ENCODE results near the gene TRIP12.
"Not testable (repeated sequence)": the region's sequence is repeated elsewhere in the genome, so short reads cannot be mapped to it uniquely, and the experiment has no call there.

TRIP12 gene

DNA sequence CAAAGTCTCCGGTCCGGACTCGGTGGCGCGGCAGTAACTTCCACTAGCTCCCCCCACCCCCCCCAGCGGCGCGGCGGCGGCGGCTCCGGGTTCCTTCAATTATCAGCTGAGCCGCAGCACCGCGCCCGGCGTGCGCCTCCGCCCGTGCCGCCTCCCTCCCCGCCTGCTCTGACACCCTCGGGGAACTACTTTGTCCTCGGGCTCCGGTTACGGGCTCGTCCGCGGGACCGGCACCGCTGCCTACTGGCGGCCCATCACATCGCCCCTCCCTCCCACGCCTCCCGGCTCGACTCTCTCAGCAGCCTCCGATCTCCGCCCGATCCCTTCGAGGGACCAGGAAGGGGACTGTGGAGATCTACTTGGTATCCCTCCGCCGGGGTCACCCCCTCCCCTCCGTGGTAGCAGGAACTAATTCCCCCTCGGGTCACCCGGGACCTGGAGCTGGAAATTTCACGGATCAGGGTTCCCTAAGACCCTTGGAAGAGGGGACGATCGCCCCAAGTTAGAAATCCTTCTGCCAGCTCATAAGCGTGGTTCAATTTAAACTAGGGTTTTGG is at the start of gene TRIP12:
TRIP12 (minus strand) TSS at position 118 of the 557 bp plus-strand sequence. CDS start 41,930 bp downstream, outside the sequence.
- peak; percentile 62 for DNase-seq

DNA sequence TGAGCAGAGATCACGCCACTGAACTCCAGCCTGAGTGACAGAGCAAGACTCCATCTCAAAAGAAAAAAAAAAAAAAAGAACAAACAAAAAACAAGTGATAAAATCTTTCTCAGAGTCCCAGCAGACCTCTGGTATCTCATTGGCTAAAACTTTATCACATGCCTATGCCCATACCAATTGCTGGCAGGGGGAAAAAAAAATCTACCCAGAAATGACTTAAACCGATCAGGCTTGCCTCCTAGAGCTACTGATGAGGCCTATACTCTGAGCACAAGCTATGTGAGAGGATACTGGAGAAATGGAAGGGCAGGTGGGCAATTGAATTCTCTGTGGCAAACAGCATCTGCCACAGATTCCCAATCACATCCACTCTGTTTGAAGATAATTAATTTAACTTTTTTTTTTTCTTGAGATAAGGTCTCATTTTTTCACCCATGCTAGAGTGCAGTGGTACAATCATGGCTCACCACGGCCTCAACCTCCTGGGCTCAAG is 49.5 kb upstream of the TRIP12 start:
- DNase-seq, result no peak

DNA sequence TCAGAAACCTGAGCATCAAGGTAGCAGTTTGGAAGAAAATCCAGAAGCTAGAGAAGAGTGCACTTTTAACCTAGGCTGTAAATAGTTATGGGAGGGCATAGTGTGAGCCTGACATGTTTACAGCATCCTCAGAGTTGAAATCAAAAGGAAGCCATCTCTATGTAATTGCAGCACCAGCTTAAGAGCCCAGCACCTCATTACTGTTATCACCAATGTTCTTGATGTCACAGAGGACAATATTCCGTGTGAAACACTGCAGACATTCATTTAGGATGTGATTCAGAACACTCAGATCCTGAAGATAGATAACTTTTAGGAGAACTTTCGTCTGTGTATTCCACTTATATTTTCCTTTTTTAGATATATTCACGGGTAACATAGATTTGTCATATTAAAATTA is 48.6 kb upstream of the TRIP12 start:
- no peak for DNase-seq

DNA sequence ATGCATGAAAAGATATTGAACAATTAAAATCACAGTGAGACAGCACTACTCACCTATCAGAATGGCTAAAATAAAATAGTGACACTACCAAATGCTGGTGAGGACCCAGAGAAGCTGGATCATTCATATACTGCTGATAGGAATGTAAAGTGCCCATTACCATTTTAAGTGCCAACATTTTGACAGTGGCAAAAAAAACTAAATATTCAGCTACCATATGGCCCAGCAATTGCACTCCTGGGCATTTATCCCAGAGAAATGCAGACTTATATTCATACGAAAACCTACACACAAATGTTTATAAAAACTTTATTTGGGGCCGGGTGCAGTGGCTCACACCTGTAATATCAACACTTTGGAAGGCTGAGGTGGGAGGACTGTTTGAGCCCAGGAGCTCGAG is 48.1 kb upstream of the TRIP12 start:
- no peak for DNase-seq

DNA sequence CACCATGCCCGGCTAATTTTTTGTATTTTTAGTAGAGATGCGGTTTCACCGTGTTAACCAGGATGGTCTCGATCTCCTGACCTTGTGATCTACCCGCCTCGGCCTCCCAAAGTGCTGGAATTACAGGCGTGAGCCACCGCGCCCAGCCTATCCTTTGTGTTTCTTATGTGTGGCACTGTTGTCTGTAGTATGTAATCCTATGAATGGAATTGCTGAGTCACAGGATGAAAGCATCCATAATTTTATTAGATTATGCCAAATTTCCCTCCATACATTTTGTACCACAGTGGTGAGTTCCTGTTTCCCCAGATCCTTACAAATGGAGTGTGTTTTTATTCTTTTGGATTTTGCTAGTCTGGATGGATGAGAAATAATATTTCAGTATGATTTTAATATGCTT is 41.8 kb upstream of the TRIP12 start:
- not testable (repeated sequence) for DNase-seq

DNA sequence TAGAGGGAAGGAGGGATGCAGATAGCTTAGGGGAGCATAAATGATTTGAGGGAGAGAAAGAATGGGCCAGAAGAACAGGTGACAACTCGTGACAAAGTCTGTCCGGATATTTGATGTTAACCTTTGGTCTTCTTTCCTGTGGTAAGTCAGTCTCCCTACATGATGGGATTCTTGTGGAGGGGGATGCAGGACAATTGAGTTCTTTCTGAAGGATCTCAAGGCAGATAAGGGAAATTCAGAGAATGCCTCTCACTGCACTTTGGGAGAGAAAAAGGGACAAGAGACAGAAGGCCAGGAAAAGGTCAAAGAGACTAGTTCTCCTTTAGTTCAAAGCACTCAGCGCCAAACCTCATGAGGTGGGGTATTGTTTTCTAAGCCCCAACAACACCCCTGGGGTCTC is 34.7 kb upstream of the TRIP12 start:
- DNase-seq, result no peak

DNA sequence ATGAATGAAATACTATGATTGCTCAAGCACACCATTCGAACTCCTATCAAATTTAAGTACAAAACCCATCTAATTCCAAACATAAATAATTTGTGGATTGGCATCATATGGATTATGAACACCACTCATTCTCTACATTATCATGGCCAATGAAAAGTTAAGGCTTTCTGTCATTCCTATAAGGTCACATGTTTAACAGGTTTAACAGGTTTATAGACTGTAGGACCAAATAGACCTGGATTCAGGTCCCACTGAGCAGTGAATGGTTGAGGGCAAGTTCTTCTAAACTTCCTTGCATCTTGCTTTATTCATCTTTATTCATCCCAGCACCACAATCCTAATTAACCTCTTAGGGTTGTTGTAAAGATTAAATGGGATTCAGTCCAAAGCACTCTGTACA is 33.9 kb upstream of the TRIP12 start:
- DNase-seq, result no peak

DNA sequence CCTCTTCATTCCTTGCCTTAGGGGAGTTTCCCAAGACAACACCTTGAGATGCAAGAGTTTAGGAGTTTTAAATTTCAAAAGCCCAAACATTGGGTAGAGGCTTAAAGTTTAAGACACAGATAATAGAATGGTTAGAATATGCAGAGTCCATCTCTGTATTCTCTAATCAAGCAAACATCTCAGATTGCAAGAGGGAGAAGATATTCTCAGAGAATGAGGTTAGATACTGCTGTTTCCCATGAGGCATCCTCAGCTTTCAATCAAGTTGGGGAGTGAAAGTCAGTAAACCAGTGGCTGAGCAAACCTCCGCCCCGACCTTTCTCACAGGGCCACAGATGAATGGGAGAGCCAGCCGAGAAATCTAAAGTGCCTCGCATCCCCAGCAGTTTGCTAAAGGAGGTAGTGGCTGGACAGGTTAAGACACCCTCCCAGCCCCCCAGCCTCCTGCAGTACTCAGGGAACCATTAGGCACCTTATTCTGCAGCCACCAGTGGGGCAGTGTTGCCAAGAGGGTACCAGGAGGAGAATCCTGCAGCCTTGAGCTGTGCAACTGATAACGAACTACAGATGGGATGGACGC is 30.5 kb upstream of the TRIP12 start:
- DNase-seq, result no peak

DNA sequence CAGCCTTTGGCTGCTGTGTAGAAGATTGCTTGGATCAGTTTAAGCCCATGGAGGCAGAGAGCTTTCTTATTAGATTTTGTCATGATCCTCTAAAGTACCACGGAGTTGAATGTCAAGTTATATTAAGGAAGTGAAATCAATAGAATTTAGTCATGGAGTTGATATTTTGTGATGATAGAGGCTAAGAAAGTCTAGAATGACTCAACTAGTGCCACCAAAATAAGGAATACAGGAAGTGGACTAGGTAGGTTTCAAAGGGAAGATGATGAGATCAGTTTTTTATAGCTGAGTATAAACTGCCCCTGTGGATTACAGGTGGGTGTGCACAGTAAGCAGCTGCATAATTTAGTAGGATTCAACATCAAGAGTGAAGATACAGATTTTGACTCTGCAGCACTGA is 25.7 kb upstream of the TRIP12 start:
- no peak for DNase-seq

DNA sequence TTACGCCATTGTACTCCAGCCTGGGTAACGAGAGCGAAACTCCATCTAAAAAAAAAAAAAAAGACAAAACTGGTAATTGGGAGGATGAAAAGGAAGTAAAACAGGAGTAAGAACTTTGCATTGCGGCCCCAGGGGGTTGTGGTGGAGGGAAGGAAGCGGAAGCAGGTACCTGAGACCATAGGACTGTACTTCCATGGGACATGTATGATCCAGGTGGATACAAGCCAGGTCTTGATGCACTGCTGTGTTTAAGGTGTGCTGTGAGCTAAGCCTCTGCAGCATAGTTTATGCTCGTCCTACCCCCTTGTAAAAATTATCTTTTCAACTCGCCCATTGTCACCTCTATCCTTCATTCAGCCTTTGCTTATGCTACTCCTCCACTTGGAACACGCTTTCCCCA is 24.2 kb upstream of the TRIP12 start:
- DNase-seq, result no peak

DNA sequence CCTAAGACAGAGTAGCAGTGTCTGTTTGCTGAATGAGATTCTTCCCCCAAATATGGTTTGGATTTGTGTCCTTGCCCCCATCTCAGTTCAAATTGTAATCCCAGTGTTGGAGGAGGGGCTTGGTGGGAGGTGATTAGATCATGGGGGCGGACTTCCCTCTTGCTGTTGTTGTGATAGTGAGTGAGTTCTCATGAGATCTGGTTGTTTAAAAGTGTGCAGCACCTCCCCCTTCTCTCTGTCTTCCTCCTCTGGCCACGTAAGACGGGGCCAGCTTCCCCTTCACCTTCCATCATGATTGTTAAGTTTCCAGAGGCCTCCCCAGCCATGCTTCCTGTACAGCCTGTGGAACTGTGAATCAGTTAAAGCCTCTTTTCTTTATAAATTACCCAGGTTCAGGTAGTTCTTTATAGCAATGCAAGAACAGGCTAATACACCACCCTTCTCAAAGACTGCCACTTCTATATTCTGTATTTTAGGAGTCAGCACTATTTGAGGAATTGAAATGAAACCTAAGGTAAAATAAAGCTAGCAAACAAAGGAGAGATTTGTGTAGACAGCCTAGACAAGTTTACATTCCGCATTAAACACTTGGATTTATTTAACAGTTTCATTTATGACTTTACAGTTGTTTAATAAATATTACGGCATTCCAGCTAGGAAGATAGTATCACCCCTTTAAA is 22.1 kb upstream of the TRIP12 start:
- no peak for DNase-seq

DNA sequence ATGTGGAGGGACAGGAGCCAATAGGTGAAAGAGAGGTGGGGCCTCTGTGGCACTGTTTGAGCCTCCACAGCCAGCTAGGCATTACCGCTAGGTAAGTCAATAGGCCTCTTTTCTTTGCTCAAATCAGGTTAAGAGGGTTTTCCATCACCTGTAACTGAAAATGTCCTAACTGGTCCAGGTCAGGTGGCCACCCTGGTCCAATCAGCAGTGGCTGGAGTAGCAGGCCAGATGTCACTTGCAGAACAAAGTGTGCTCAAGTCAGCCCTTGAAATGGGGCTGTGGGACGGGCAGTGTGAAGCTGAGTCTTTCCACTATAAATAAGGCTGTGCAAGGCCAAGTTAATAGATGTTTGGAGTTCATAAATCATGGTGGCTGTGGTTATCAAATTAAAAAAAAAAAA is 21.4 kb upstream of the TRIP12 start:
- no peak for DNase-seq

DNA sequence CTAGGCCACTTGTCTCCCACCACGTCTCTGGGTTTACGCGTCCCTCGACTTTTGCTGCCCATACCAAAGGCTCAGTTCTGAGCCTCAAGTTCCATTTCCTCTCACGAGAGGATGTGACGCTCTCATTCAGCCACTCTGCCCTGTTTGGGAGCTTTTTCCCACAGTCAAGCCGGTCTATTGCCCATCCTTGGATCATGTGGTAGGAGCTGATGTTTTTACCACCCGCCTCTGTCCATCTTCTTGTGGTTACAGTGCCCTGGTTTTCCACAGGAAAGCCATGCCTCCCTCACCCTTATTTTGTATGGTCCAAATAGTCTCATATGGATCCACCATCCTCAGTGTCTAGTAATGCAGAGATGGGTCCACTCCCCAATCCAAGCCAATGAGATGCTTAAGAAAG is 20.9 kb upstream of the TRIP12 start:
- no peak for DNase-seq

DNA sequence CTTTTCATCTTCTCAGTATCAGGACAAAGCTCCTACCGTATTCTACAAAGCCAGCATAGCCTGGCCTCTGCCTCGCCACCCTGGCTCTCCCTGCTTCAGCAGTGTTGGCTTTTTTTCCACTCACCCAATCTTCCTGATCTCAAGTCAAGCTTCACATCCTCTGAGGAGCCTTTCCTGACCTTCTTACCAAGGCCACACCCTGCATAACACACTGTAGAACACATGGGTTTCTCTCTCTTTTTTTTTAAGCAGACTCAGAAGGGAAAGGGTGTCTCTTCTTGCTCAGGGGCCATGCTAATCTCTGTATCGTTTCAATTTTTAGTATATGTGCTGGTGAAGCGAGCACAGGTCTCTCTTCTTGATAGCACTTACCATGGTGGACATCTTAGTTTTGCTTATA is 15.7 kb upstream of the TRIP12 start:
- no peak for DNase-seq

DNA sequence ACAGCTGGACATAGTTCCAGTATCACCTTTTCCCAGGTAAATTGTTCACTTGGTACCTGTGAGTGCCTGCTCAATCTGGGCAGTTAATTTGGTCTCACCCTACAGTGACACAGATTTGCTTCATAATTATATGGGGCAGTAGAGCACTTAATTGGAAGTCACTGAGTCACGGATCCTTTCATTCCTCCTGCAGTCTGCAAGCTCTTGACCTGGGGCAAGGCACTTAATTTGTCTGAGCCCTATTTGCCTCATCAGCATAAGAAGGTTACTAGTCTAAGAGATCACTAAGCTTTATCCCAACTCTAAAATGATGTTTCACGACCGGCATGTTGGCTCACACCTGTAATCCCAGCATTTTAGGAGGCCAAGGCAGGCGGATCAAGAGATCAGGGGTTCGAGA is 9.4 kb upstream of the TRIP12 start:
- DNase-seq, result no peak

DNA sequence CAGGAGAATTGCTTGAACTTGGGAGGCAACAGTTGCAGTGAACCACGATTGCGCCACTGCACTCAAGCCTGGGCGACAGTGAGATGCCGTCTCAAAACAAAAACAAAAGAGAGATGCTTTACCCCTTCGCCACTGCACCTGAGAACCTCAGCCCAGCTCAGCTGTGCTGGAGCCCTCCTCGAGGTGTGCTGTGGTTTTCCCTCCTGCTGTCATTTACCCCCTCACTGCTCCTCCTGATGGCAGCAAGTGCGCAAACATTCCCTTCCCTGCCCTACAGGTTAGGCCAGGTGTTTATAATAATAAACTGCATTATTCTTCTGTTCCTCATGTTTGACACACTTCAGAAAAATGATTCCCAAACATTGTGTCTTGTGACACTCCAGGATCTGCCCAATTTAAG is 8.8 kb upstream of the TRIP12 start:
- no peak for DNase-seq

DNA sequence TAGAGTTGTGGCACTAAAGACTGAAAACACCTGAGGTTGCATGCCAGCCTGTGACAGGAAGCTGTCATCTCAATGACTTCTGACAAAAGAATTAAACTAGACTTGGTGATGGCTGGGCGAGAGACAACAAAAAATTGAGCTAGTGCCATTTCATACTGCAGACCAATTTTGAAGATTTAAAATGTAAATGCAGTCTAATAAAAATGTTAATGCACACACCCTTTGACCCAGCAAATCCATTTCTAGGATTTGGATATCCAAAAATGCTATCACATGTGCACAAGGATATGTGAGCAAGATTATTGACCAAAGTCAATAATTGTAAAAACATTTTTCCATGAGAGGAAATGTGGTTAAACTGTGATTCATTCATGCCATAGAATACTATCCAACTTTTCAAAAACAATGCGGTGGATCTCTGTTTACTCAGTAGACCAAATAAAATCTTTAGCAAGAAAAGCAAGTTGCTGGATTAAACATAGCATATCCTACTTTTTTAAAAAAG is 6.1 kb upstream of the TRIP12 start:
- DNase-seq, result no peak

DNA sequence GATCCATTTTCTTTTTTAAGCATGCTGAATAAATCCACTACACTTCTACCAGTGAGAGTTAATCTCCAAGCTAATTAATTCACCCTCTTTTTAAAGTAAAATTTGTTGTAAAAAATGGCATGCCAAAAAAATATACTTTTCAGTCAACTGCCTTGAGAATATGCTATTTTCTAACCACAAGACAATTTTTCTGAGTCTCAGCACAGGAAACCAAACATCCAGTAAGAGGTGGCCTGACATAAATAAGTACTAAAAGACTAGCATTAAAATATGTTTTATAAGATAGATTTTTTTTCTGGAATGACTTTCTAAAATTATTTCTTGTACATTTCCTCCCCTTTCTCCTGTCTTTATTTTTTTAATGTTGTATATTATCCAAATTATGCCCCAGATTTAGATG is 3.4 kb upstream of the TRIP12 start:
- no peak for DNase-seq

DNA sequence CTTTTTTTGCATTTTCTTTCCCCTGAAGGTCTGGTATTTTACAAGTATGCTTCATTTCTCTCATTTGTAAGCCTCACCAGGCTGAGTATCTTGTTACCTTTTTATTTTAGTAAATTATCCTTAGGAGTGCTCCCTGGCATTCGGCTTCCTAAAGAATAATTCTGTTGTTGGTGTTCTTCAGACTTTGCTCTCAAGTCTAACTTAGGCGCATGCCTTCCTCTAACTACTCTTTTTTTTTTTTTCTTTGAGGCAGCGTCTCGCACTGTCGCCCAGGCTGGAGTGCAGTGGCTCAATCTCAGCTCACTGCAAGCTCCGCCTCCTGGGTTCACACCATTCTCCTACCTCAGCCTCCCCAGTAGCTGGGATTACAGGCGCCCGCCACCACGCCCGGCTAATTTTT is 2.7 kb upstream of the TRIP12 start:
- not testable (repeated sequence) for DNase-seq

DNA sequence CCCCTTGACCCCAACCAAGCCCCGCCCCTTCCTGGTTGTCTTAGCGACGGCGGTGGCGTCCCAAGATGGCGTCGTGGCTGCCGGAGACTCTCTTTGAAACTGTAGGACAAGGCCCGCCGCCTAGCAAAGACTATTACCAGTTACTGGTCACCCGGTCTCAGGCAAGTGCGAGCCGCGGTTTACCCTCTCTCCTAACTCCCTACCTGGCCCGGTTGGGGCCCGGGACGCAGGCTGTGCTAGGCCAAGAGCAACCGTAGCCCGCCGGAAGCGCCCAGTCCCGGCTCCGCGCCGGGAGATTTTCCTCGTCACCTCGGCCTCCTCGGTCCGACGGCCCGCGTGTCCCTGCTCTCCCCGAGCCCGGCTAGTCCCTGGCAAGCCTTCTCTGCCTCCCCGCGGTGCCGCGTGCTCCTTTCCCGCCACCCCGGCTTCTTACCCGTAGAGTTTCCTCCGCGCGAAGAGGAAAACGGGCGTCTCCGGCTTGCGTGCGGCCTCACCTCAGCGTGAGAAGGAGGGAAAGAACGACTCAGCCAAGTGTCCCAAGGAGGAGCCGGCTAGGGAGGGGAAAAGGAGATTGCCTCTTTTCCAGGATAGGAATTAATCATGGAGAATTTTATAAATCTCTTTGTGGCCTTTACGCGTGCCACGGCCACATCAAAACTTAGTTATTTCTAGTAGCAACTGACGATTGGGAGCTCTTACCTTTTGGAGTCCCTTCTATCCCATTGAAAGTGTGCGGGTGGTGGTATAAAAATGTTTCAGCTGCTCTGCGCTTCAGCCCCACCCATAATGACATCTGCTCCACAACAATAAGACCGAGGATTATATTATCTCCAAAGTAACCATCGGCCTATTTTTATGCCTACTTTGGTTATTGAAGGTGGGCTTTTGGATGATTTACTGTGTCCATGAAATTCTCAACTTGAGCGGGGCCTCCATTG is 909 bp upstream of the TRIP12 start, which contains the start of gene FBXO36:
FBXO36 (plus strand) TSS at position 55 of the 938 bp plus-strand sequence; CDS start at position 66, 11 bp downstream.
- peak; percentile 52 for DNase-seq

DNA sequence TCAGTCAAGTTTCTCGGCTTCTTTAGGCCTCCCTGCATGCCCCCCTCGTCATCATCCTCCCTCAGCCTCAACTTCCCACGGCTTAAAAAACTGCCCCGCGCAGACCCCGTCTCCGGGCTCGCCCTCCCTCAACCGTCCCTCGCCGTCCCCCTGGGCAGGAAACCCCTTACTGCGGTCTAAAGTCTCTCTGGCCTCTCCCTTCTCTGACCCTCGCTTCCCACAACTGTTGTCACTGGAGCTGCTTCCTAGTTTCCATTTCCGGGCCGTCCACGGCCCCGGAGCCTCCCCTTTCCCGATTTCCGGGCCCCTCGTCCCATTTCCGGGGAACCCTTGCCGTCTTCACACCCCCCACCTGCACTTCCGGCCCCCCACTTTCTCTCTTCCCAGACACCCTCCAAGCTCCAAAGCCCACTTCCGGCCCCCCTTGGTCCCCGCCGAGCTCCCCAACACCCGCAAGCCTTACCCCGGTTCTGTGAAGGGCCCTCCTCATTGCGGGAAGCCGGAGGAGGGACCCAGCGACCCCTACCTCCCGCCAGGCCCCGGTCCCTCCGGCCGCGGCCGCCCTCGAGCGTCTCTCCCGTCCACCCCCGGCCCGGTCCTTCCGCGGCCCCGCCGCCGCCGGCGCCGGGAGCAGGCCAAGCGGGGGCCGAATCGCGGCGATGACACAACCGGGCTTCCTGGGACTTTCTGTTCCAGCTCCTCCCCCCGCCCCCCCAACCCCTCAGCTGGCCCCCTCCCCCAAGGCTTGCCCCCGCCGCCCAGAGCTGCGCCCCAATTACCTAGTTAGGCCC is 513 bp downstream of the TRIP12 start:
- peak; percentile 37 for DNase-seq

DNA sequence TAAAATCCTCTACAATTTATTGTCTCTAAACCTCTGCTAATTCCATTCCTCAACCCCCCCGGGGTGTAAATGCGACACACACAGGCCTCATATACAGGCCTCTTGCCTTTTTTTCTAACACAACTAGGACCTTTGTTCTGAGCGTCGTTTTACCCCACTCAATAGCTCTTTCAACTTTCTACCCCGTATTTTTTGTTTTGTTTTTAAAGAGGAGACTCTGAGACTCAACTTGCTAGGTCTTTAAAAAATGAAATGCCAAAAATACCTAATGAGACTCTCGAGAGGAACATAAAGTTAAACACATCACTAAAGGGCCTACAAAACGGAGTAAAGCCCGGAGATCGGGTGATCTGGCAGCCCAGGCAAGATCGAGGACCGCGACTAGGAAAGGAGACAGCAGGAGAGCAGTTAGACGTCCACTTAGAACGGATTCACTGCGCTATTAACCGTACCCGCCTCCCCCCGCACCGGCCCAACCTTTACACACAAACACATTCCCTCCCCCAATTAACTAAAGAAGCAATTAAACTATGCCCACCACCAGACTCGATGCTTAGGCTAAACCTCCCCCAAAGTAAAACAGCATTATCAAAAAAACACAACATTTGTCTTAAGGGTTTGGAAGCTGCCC is 1.7 kb downstream of the TRIP12 start:
- DNase-seq, result no peak

Data from 8988T (cell line).